Tibial artery (tissue), 4 donors: ENCODE results near the gene S1PR2.

ENCODE experiments used
- DNase-seq, 2 donors: peaks; one replicate each; pipeline ENCODE4 v3.0.0-alpha.2; 2019
- H3K27ac ChIP-seq, 2 donors: fragments of 200-600 bp; sonication (generic) in 1 of 2; 1 replicate in 1 of 2; 2 replicates in 1 of 2; pipeline ENCODE4 v1.5.1; 2018 to 2019; ENCODE audit warnings: mild to moderate bottlenecking in 1 of 2
- H3K27me3 ChIP-seq, 2 donors: fragments of 200-600 bp; sonication (generic) in 1 of 2; one replicate each; pipeline versions ENCODE4 v1.5.1 to v1.6.0; 2016 to 2019
- H3K36me3 ChIP-seq, 3 donors: fragments of 200-600 bp; sonication (generic) in 2 of 3; one replicate each; pipeline ENCODE4 v1.5.1; 2016 to 2019; ENCODE audit warnings: mild to moderate bottlenecking in 2 of 3
- H3K4me1 ChIP-seq, 4 donors: fragments of 200-600 bp; sonication (generic) in 2 of 4; 1 replicate in 3 of 4; 2 replicates in 1 of 4; pipeline ENCODE4 v1.5.1; 2016 to 2019
- H3K4me3 ChIP-seq, 2 donors: fragments of 200-600 bp; sonication (generic) in 1 of 2; 1 replicate in 1 of 2; 2 replicates in 1 of 2; pipeline ENCODE4 v1.5.1; 2018 to 2019; ENCODE audit warnings: mild to moderate bottlenecking in 2 of 2
- H3K9me3 ChIP-seq, 3 donors: fragments of 200-600 bp; sonication (generic) in 1 of 3; one replicate each; pipeline ENCODE4 v1.5.1; 2016 to 2019
- intact Hi-C: fragments of 100-400 bp; cut with DNase I; formaldehyde crosslinking; loops from one replicate; pipeline ENCODE4 v1.15.0; 2023; ENCODE audit warnings: low total_unique reads
- TF ChIP-seq, protein P1 (sequence below), 2 experiments: fragments of 200-600 bp in 1 of 2; fragments of 450-650 bp in 1 of 2; IDR thresholded peaks; one replicate each; pipeline ENCODE4 v1.5.1; 2017 to 2019; ENCODE audit warnings: antibody characterized with exemption in 2 of 2, mild to moderate bottlenecking in 1 of 2, moderate library complexity in 1 of 2

S1PR2 gene

DNA sequence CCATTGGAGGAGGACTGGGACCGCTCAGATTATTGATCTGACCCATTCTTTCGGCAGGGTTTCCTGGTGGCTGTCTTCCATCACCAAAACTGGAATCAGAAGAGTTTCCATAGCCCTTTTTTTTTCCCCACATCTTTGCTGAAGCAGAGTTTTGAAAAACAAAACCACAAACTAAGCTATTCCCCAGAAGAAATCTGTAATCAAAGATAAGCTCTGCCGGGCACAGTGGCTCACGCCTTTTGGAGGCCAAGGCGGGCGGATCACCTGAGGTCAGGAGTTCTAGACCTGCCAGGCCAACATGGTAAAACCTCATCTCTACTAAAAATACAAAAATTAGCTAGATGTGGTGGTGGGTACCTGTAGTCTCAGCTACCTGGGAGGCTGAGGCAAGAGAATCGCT lies 35.6 kb upstream of the S1PR2 start:
- H3K36me3 ChIP-seq: no peaks in the 10 kb centered on the region
- H3K9me3 ChIP-seq: no peaks in the 10 kb centered on the region
- DNase-seq: no peak
- H3K4me1 ChIP-seq: peaks cover 0 to 20% (median 18%) of the 10 kb centered on the region in 4 donors
- no peak overlapping the region for H3K4me3 ChIP-seq
- H3K27ac ChIP-seq: no peak overlapping the region
- intact Hi-C loops: no loop called here
- TF ChIP-seq, protein P1, sequence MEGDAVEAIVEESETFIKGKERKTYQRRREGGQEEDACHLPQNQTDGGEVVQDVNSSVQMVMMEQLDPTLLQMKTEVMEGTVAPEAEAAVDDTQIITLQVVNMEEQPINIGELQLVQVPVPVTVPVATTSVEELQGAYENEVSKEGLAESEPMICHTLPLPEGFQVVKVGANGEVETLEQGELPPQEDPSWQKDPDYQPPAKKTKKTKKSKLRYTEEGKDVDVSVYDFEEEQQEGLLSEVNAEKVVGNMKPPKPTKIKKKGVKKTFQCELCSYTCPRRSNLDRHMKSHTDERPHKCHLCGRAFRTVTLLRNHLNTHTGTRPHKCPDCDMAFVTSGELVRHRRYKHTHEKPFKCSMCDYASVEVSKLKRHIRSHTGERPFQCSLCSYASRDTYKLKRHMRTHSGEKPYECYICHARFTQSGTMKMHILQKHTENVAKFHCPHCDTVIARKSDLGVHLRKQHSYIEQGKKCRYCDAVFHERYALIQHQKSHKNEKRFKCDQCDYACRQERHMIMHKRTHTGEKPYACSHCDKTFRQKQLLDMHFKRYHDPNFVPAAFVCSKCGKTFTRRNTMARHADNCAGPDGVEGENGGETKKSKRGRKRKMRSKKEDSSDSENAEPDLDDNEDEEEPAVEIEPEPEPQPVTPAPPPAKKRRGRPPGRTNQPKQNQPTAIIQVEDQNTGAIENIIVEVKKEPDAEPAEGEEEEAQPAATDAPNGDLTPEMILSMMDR (IDR thresholded peaks at IDR 0.05): no peak
- peaks cover 0 to 38% of the 10 kb centered on the region in 2 donors for H3K27me3 ChIP-seq

DNA sequence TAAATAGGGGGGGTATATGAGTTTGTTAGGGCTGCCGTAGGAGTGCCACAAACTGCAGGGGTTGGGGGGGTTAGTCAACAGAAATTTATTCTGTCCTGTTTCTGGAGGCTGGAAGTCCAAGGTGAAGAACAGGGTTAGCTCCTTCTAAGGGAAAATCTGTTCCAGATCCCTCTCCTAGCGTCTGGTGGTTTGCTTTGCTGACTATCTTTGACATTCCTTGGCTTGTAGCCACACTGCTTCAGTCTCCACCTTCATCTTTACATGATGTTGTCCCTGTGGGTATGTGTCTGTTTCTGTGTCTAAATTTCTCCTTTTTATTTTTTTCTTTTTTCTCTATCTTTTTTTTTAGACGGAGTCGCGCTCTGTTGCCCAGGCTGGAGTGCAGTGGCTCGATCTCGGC lies 31.6 kb upstream of the S1PR2 start:
- TF ChIP-seq, protein P1 (IDR thresholded peaks at IDR 0.05): no peak
- Histone ChIP-seq H3K9me3 (no peaks in the 10 kb centered on the region), H3K4me3 (no peak overlapping the region), H3K27ac (no peak overlapping the region), H3K27me3 (peaks cover 0 to 5% of the 10 kb centered on the region in 2 donors), H3K36me3 (peaks cover 9 to 18% (median 11%) of the 10 kb centered on the region in 3 donors), H3K4me1 (no peaks in the 10 kb centered on the region)
- intact Hi-C loops: no loop called here
- DNase-seq: no peak

DNA sequence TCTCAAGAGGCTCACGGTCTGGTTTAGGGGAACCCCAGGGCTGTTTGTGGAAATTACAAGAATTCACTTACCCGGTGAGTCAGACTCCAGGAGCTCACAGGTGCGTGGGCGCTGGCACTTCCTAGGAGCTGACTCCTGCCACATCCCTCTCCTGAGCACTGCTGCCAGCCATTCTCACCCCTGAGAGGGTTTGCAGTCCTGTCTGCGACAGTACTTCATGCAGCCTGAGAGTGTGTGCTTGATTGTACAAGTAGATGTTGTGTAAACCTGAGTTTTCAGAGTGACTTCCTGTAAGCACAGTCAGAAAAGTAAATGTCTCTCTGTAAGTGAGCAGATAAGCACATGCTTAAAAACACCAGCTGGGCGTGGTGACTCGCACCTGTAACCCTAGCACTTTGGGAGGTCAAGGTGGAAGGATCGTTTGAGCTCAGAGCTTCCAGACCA lies 29.0 kb upstream of the S1PR2 start:
- Histone ChIP-seq H3K4me3 (no peak overlapping the region), H3K4me1 (no peaks in the 10 kb centered on the region), H3K27ac (no peak overlapping the region), H3K36me3 (peaks cover 21 to 44% (median 36%) of the 10 kb centered on the region in 3 donors), H3K9me3 (no peaks in the 10 kb centered on the region), H3K27me3 (no peaks in the 10 kb centered on the region)
- DNase-seq: no peak
- TF ChIP-seq, protein P1 (IDR thresholded peaks at IDR 0.05): no peak
- intact Hi-C loops: no loop called here

DNA sequence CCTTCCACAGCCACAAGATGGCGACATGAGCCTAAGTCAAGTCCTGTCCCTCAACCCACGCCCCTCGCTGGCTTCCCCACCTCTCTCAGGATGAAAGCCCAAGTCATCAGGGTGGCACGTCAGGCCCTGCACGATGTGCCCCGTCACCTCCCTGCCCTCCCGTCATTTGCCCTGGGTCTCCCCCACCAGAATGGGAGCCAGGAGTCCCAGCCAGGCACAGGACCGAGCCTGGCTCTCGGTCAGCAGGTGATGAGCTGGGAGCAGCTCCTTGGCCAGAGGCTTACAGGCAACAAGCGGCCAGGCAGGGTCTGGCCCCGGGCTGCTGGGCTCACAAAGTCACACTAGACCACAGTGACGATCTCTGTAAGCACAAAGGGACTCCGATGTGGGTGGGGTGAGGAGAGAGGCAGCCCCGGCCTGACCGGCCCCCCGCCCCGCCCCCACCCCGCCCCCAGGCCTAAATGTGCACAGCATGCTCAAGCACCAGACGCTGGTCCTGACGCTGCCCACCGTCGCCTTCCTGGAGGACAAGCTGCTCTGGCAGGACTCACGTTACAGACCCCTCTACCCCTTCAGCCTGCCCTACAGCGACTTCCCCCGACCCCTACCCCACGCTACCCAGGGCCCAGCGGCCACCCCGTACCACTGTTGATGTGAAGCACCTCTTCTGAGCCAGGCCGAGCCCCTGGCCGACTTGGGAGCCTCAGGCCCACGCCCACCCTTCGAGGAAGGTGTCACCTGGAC lies 28.2 kb upstream of the S1PR2 start:
- Histone ChIP-seq H3K27me3 (no peaks in the 10 kb centered on the region), H3K4me3 (no peak overlapping the region), H3K9me3 (no peaks in the 10 kb centered on the region), H3K4me1 (no peaks in the 10 kb centered on the region), H3K27ac (no peak overlapping the region), H3K36me3 (peaks cover 21 to 52% (median 44%) of the 10 kb centered on the region in 3 donors)
- DNase-seq: peak; percentile 85 to 88
- TF ChIP-seq, protein P1 (IDR thresholded peaks at IDR 0.05): peak; percentile 43 to 48
- intact Hi-C loops: no loop called here

DNA sequence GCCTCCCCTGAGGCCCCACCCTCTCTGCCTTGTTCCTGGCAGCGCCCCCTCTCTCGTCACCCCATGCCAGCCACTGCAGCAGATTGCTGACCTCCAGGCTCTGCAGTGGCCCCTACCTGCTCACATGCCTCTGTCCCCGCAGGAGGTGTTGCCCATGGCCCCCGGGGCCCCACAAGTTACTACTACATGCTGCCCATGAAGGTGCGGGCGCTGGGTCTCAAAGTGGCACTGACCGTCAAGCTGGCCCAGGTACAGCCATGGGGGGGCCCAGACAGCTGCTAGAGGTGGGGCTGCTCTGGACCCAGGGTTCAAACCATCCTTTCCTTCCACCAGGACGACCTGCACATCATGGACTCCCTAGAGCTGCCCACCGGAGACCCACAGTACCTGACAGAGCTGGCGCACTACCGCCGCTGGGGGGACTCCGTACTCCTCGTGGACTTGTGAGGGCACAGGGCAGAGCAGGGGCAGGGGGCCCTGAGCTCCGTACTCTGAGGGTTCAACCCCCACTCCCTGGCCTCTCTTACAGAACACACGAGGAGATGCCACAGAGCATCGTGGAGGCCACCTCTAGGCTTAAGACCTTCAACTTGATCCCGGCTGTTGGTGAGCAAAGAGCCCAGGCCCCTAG lies 27.1 kb upstream of the S1PR2 start:
- no peak overlapping the region for H3K27ac ChIP-seq
- H3K9me3 ChIP-seq: no peaks in the 10 kb centered on the region
- intact Hi-C loops: no loop called here
- peaks cover 0 to under 1% (median 0%) of the 10 kb centered on the region in 4 donors for H3K4me1 ChIP-seq
- H3K36me3 ChIP-seq: peaks cover 21 to 61% (median 48%) of the 10 kb centered on the region in 3 donors
- H3K27me3 ChIP-seq: no peaks in the 10 kb centered on the region
- no peak overlapping the region for H3K4me3 ChIP-seq
- DNase-seq: no peak
- TF ChIP-seq, protein P1 (IDR thresholded peaks at IDR 0.05): no peak
